SU-DHL-6 (cell line): ENCODE measurements around the gene MEAK7.

Source experiments
- CTCF ChIP-seq: fragments of 200-600 bp; sonication (generic); IDR thresholded peaks from one replicate; pipeline ENCODE4 v1.5.1; 2017; ENCODE audit warnings: antibody characterized with exemption, mild to moderate bottlenecking, low read length, moderate library complexity; ENCODE audit not compliant: insufficient read depth, poor library complexity, severe bottlenecking
- EZH2phosphoT487 ChIP-seq: fragments of 200-600 bp; sonication (generic), shearing (Covaris generic); conservative IDR thresholded peaks from 2 replicates; pipeline ENCODE4 v1.6.1; 2018; ENCODE audit warnings: mild to moderate bottlenecking, antibody characterized with exemption, low read length, moderate library complexity, mixed read lengths

- no peak for TF ChIP-seq CTCF
- no peak for TF ChIP-seq EZH2phosphoT487
Observed at GRCh38 chr16:84482001-84482891, 22.2 kb downstream of the MEAK7 start.
